Cardiac fibroblast (primary cell): ENCODE data around the gene USH2A.
A peak's percentile ranks its signal among the peaks of the same experiment; 100 is the strongest.

Source experiments
- DNase-seq, 2 donors: peaks; one replicate each; pipeline versions ENCODE4 v3.0.0 to v3.0.0-alpha.2; 2010; ENCODE audit warnings: low read depth in 2 of 2
- H3K4me3 ChIP-seq, 2 donors: replicated peaks in 1 of 2; 1 replicate in 1 of 2; 2 replicates in 1 of 2; pipeline ENCODE4 v1.5.1; 2011; ENCODE audit warnings: low read depth in 2 of 2, low read length in 2 of 2, mild to moderate bottlenecking in 2 of 2, moderate library complexity in 1 of 2
- TF ChIP-seq, protein P1 (sequence below): IDR thresholded peaks from one replicate; pipeline ENCODE4 v1.5.1; 2011; ENCODE audit warnings: low read depth, mild to moderate bottlenecking, low read length, inconsistent platforms

The USH2A gene

DNA sequence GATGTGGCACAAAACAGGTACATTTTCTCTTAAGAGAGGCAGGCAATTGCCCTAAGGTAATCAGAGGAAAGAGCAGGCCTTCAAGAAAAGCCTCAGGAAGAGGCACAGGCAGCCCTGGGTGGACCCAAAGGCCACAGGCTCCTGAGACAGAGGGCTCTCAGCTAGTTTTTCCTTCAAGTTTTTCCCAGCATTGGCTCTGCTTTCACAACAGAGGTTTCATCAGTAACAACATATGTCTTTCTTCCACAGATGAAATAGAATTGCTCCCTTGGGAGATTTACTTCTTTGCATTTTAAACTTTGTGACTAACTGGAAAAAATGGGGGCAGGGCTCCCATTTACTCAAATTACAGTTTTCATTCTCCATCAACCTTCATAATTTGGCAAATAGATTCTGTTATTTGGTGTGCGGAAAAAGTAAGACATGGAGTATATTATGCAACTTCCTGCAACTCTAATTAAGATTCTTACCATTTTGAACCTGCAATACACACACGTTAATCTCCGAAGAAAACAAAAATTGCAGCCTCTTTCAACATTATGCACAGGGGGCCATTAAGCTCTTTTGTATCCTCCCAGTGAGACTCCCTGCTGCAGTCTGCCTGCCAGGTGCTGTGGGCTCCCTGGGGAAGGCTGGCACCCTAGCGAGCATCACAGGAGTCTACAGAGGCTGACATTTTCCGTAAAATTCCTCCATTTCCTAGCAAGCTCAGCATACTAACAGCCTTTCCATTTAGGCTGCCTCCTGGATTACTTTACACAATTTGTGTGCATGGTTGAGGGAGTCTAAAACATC is 282.3 kb downstream of the USH2A start:
- H3K4me3 ChIP-seq = no peak overlapping the region
- TF ChIP-seq, protein P1, sequence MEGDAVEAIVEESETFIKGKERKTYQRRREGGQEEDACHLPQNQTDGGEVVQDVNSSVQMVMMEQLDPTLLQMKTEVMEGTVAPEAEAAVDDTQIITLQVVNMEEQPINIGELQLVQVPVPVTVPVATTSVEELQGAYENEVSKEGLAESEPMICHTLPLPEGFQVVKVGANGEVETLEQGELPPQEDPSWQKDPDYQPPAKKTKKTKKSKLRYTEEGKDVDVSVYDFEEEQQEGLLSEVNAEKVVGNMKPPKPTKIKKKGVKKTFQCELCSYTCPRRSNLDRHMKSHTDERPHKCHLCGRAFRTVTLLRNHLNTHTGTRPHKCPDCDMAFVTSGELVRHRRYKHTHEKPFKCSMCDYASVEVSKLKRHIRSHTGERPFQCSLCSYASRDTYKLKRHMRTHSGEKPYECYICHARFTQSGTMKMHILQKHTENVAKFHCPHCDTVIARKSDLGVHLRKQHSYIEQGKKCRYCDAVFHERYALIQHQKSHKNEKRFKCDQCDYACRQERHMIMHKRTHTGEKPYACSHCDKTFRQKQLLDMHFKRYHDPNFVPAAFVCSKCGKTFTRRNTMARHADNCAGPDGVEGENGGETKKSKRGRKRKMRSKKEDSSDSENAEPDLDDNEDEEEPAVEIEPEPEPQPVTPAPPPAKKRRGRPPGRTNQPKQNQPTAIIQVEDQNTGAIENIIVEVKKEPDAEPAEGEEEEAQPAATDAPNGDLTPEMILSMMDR = no peak
- peak in 1 of 2 donors; percentile 4 for DNase-seq

DNA sequence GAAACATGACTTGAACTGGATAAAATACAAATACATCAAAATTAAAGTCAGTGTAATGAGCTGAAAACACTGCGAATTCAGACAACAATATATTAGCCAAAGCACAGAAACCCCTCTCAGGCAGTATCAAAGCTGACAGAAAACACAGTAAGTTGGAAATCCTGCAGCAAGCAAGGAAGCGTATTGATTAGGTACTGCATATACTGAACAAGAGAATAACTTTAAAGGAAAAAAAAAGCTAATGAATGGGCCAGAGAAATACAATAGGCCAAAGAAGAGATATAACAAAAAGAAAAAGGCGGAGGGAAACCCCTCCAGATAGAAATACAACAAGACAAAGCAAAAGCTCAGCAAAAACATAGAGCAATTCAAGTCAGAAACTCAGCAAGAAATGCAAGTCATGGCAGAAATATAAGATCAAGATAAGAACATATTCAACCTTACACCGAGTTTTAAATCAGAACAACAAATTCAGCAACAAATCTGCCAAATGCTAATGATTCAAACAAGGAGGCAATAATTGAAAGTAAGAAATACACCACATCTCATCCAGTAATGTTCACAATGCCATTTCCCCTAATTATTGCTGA is 299.0 kb downstream of the USH2A start:
- TF ChIP-seq, protein P1 = no peak
- DNase-seq = no peak
- H3K4me3 ChIP-seq = no peak overlapping the region

DNA sequence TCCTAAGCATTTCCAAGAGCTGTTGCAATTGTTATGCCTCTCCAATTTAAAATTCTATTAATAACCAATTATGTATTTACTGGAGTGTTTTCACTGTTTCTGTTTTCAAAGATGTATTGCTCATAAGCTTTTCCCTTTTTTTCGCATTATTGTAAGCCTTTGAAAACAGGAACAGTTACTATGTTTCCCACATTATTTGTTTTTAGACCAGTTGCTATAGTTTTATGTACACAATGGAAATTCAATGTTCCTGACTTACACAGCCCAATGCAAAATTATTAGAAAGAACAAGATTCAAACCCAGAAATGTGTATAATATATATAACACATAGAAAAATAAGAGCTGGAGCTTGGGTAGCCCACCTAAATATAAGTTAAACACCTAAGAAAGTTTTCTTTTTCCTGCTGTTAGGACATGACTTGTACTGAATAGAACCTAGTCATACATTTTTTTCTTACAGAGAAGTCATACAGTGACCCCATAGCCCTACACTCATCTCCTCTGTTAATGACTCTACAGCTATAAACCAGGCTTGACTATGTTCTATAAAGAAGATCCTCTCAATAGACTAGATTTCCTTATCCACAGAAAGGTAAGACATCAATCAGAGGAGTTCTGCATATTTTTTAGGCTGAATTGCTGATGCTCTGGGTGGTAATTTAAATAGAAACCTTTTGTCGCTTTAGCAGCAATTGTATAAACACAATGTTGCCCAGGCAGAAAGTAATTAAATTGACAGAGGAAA is 299.6 kb downstream of the USH2A start:
- H3K4me3 ChIP-seq = no peak overlapping the region
- TF ChIP-seq, protein P1 = no peak
- no peak for DNase-seq

DNA sequence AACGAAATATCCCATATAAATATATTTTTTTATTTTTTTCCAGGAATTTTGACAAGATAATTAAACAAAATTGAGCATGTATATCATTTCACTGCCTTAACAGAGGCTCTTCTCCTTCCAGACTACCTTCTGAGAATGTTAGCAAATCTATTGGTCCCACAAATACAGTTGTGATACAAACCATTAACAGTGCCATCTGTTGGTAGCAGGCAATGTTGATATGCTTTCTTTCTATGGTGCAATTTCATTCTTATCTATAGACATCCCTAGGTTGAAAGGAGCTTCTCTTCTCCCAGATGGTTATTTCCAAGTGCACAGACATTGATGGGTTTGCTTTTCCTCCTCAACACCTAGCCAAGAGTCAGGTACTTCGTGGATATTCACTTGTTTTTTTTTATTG is 303.6 kb downstream of the USH2A start:
- TF ChIP-seq, protein P1 = peak; percentile 37
- no peak overlapping the region for H3K4me3 ChIP-seq
- peak; percentile 38 to 39 for DNase-seq

DNA sequence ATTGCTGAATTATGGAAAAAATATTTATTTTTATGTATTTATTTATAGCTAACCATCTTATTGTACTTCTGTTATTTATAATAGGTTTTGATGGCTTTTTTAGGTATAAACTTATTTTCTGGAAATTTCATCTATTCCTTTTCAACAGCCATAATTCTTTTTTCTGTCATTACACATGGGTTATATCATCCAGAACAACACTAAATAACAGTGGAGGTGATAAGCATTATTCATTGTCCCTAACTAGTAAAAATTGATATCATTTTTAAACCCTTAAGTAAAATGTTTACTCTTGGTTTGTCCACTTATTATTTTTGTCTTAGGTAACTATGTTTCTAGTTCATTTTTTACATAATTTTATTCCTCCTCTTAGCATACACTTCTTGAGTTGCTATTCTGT is 309.1 kb downstream of the USH2A start:
- TF ChIP-seq, protein P1 = no peak
- no peak for DNase-seq
- H3K4me3 ChIP-seq = no peak overlapping the region

DNA sequence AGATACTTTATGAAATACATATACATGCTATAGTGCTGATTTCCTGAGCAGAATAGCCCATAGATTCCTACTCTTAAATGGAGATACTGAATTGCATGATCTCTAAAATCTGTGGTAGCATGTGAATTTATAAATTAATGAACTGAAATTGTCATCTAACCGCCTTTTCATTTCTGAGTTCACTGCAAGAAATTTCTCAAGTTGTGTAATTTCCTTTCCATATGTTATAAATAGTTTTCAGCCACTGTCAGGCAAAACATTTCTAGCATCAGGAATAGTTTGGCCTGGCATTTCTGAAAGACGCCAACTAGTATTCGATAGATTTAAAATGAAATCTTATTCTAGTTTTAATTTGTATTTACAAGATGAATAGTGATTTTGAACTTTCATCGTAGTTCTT is 310.1 kb downstream of the USH2A start:
- TF ChIP-seq, protein P1 = no peak
- no peak for DNase-seq
- H3K4me3 ChIP-seq = no peak overlapping the region
